ENCODE data around the gene CD82.

- TF ChIP-seq PATZ1 (CRISPR knock-in tag; IDR thresholded peaks at IDR 0.05; ENCODE audit: borderline replicate concordance): no peak
- no peak for TF ChIP-seq ZFP30 (CRISPR knock-in tag; IDR thresholded peaks at IDR 0.05)
- TF ChIP-seq POU6F1 (CRISPR knock-in tag; IDR thresholded peaks at IDR 0.05; ENCODE audit: borderline replicate concordance, low read depth): no peak
- TF ChIP-seq ZNF8 (CRISPR knock-in tag; IDR thresholded peaks at IDR 0.05): no peak
- no peak for TF ChIP-seq SNAI2 (CRISPR knock-in tag; IDR thresholded peaks at IDR 0.05)
- no peak for TF ChIP-seq TSHZ2 (CRISPR knock-in tag; IDR thresholded peaks at IDR 0.05)
- TF ChIP-seq RARB (CRISPR knock-in tag; IDR thresholded peaks at IDR 0.05): no peak
- TF ChIP-seq ZNF70 (CRISPR knock-in tag; IDR thresholded peaks at IDR 0.05): no peak
- TF ChIP-seq CSDC2 (CRISPR knock-in tag; IDR thresholded peaks at IDR 0.05): no peak
- TF ChIP-seq CREB5 (CRISPR knock-in tag; IDR thresholded peaks at IDR 0.05; ENCODE audit: low read depth): no peak
- no peak for TF ChIP-seq PPARA (CRISPR knock-in tag; IDR thresholded peaks at IDR 0.05; ENCODE audit: borderline replicate concordance)
These were observed 3.4 kb downstream of the CD82 start for GRCh38 chr11:44568658-44569473.

All from SK-N-SH treated with all-trans-retinoic acid at 6 μM for 48 hours (cell line).